ENCODE results near the gene RPS21.

- TF ChIP-seq POLR2AphosphoS5 (IDR thresholded peaks at IDR 0.05; ENCODE audit: low read depth, low read length) (no peak), MXI1 (IDR thresholded peaks at IDR 0.05; ENCODE audit: low read depth, low read length) (no peak), YY1 (IDR thresholded peaks at IDR 0.05; ENCODE audit: low read depth) (no peak), TAF1 (IDR thresholded peaks at IDR 0.05; ENCODE audit: borderline replicate concordance, low read depth, low read length) (no peak), EP300 (IDR thresholded peaks at IDR 0.05; ENCODE audit: borderline replicate concordance in 1 of 2, low read depth in 1 of 2, low read length in 1 of 2) (no peak), RAD21 (IDR thresholded peaks at IDR 0.05; ENCODE audit: low read length) (no peak), GABPA (IDR thresholded peaks at IDR 0.05; ENCODE audit: low read depth) (no peak), EZH2phosphoT487 (IDR thresholded peaks at IDR 0.05; ENCODE audit: borderline replicate concordance, low read depth) (no peak)
- TF ChIP-seq, protein P1, sequence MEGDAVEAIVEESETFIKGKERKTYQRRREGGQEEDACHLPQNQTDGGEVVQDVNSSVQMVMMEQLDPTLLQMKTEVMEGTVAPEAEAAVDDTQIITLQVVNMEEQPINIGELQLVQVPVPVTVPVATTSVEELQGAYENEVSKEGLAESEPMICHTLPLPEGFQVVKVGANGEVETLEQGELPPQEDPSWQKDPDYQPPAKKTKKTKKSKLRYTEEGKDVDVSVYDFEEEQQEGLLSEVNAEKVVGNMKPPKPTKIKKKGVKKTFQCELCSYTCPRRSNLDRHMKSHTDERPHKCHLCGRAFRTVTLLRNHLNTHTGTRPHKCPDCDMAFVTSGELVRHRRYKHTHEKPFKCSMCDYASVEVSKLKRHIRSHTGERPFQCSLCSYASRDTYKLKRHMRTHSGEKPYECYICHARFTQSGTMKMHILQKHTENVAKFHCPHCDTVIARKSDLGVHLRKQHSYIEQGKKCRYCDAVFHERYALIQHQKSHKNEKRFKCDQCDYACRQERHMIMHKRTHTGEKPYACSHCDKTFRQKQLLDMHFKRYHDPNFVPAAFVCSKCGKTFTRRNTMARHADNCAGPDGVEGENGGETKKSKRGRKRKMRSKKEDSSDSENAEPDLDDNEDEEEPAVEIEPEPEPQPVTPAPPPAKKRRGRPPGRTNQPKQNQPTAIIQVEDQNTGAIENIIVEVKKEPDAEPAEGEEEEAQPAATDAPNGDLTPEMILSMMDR (IDR thresholded peaks at IDR 0.05), result no peak
Measured at GRCh38 chr20:62398120-62398821, 11.4 kb downstream of the RPS21 start.
